DND-41 (cell line): Measurements from ENCODE around the gene PYGO2.
"Not testable (repeated sequence)": the region's sequence is repeated elsewhere in the genome, so short reads cannot be mapped to it uniquely, and the experiment has no call there.

Experiments used
- ATAC-seq: fragments of 200-7000 bp; cut with Tn5 transposase; 3 replicates; pipeline ENCODE4 v1.9.1; 2021; ENCODE audit warnings: low read depth; ENCODE audit not compliant: insufficient read depth
- DNase-seq: peaks from one replicate; pipeline ENCODE4 v3.0.0-alpha.2; 2020
- H2AFZ ChIP-seq: 2 replicates; pipeline ENCODE4 v1.6.0; 2012; ENCODE audit warnings: low read depth, low read length
- H3K27ac ChIP-seq: 2 replicates; pipeline ENCODE4 v1.5.1; 2012; ENCODE audit warnings: low read length, inconsistent platforms
- H3K27me3 ChIP-seq: fragments of 200-600 bp; sonication (generic); 2 replicates; pipeline ENCODE4 v1.6.0; 2012; ENCODE audit warnings: low read length, mild to moderate bottlenecking, inconsistent platforms; ENCODE audit not compliant: insufficient read depth, poor library complexity
- H3K36me3 ChIP-seq: 2 replicates; pipeline ENCODE4 v1.5.1; 2012; ENCODE audit warnings: low read length, inconsistent platforms; ENCODE audit not compliant: insufficient read depth
- H3K4me1 ChIP-seq: 2 replicates; pipeline ENCODE4 v1.5.1; 2012; ENCODE audit warnings: mild to moderate bottlenecking, low read length; ENCODE audit not compliant: insufficient read depth
- H3K4me2 ChIP-seq: 2 replicates; pipeline ENCODE4 v1.6.0; 2012; ENCODE audit warnings: mild to moderate bottlenecking, moderate library complexity, low read length, inconsistent platforms; ENCODE audit not compliant: insufficient read depth
- H3K4me3 ChIP-seq, 2 experiments: fragments of 200-600 bp in 1 of 2; shearing (Covaris generic) in 1 of 2; 2 replicates each; pipeline ENCODE4 v1.5.1; 2012 to 2016; ENCODE audit warnings: inconsistent platforms in 2 of 2, low read length in 2 of 2, mild to moderate bottlenecking in 2 of 2, low read depth in 1 of 2, moderate library complexity in 1 of 2
- H3K79me2 ChIP-seq: 2 replicates; pipeline ENCODE4 v1.6.0; 2012; ENCODE audit warnings: low read length, inconsistent platforms; ENCODE audit not compliant: insufficient read depth
- H3K9ac ChIP-seq: 2 replicates; pipeline ENCODE4 v1.6.0; 2012; ENCODE audit warnings: low read depth, mild to moderate bottlenecking, inconsistent platforms, low read length, moderate library complexity
- H3K9me3 ChIP-seq: 2 replicates; pipeline ENCODE4 v1.5.1; 2012; ENCODE audit warnings: low read length, moderate library complexity, mild to moderate bottlenecking, inconsistent platforms; ENCODE audit not compliant: insufficient read depth, severe bottlenecking
- H4K20me1 ChIP-seq: 2 replicates; pipeline ENCODE4 v1.6.0; 2012; ENCODE audit warnings: low read length; ENCODE audit not compliant: insufficient read depth
- EZH2 ChIP-seq: IDR thresholded peaks from 3 replicates; pipeline ENCODE4 v1.6.1; 2012; ENCODE audit warnings: borderline replicate concordance, low read depth, mild to moderate bottlenecking, moderate library complexity, low read length, inconsistent platforms; ENCODE audit not compliant: severe bottlenecking
- TF ChIP-seq, protein P1 (sequence below): IDR thresholded peaks from 2 replicates; pipeline ENCODE4 v1.5.1; 2012; ENCODE audit warnings: borderline replicate concordance, low read length, moderate library complexity, mild to moderate bottlenecking; ENCODE audit not compliant: poor library complexity, severe bottlenecking; ENCODE audit errors: extremely low read depth

The PYGO2 gene

DNA sequence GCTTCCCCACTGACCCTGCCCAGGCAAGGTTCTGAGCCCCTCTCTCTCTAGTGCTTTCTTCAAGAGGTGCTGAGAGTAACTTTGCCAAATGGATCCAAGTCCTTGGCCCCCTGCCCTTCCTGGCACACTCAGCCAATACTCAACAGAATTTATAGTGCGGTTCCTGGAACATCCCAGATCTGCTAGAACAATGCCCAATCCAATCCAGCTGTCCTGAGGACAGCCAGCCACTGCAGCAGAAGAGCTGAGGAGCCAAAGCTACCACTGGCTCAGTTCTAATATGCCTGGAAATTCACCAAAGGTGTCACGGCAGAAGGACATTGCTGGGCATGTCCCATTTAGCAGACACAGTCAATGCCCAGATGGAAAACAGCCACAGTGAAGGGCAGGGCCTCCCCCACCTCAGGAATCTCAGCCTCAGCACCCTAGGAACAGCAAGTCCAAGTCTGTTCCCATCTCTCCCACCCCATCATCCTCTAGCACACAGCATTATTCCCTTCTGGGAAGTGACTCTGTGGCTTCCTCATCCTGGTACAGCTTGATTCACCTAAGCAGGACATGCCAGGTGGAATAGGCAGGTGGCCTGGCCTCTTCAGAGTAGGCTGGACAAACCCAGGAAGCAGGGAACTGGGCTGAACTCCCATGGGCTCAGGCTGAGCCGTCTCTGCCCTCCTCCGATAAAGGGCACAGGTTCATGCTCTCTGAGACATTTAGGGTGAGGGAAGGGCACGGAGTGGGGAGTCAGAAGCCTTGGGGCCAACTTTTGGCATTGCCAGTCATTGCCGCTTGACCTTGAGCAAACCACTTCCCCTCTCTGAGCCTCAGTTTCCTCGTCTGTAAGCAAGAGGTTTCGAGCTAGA lies 49.7 kb downstream of the PYGO2 start:
- H3K9ac ChIP-seq, result no peak overlapping the region

DNA sequence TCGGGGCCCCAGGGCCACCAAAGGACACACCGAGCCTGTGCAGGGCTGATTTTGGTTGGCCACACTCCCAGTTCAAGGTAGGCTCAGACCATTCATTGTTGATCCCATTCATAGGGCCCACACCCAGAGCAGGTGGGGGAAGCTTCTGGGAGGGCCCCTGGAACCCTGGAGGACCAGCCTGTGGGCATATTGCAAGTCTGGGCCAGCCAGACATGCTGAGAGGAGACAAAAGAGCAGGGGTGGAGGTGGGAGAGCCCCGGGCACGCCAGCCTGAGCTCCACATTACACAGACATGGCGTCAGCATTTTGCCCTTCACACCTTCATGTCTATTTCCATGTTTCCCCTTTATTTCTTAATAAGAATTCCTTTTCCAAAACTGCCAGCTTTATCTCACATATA lies 50.7 kb downstream of the PYGO2 start:
- DNase-seq (no peak), ATAC-seq (no peak)
- Histone ChIP-seq H3K9ac (no peak overlapping the region), H3K4me2 (no peak overlapping the region), H3K4me3 (no peak overlapping the region), H3K79me2 (no peaks in the 10 kb centered on the region), H3K9me3 (no peaks in the 10 kb centered on the region), H3K27me3 (no peaks in the 10 kb centered on the region), H4K20me1 (no peaks in the 10 kb centered on the region), H2AFZ (no peak overlapping the region), H3K4me1 (no peaks in the 10 kb centered on the region), H3K27ac (no peak overlapping the region), H3K36me3 (no peaks in the 10 kb centered on the region)
- no peak for TF ChIP-seq EZH2
- TF ChIP-seq, protein P1, sequence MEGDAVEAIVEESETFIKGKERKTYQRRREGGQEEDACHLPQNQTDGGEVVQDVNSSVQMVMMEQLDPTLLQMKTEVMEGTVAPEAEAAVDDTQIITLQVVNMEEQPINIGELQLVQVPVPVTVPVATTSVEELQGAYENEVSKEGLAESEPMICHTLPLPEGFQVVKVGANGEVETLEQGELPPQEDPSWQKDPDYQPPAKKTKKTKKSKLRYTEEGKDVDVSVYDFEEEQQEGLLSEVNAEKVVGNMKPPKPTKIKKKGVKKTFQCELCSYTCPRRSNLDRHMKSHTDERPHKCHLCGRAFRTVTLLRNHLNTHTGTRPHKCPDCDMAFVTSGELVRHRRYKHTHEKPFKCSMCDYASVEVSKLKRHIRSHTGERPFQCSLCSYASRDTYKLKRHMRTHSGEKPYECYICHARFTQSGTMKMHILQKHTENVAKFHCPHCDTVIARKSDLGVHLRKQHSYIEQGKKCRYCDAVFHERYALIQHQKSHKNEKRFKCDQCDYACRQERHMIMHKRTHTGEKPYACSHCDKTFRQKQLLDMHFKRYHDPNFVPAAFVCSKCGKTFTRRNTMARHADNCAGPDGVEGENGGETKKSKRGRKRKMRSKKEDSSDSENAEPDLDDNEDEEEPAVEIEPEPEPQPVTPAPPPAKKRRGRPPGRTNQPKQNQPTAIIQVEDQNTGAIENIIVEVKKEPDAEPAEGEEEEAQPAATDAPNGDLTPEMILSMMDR, result no peak

More for the DNA sequence above, 49.7 kb downstream of the PYGO2 start:
- Histone ChIP-seq H4K20me1 (no peaks in the 10 kb centered on the region), H3K79me2 (no peaks in the 10 kb centered on the region), H3K9me3 (no peaks in the 10 kb centered on the region), H3K4me1 (no peaks in the 10 kb centered on the region), H3K27me3 (no peaks in the 10 kb centered on the region), H3K4me3 (no peak overlapping the region), H3K4me2 (no peak overlapping the region), H3K27ac (no peak overlapping the region), H2AFZ (no peak overlapping the region), H3K36me3 (no peaks in the 10 kb centered on the region)
- no peak for TF ChIP-seq EZH2
- TF ChIP-seq, protein P1, result no peak
- DNase-seq, result no peak
- ATAC-seq, result no peak

DNA sequence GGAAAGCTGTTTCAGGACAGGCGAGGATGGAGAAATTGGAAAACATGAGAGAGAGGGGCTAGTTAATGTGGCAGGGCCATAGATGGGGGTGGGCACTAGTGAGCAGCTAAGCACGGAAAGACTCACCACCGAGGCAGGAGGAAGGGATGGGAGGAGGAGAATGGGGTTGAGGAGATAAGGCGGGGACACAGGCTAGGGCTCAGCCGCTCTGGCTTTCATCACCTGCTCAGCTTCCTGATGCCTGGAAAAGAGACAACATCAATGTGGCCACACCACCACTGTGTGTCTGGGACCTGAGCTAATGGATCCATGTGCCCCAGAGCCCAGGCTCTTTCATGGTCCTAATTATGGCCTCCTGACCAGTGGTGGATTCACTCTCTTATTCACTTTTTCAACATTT lies 52.6 kb downstream of the PYGO2 start:
- Histone ChIP-seq H3K27ac (no peak overlapping the region), H3K4me3 (no peak overlapping the region), H2AFZ (no peak overlapping the region), H3K27me3 (no peaks in the 10 kb centered on the region), H3K79me2 (no peaks in the 10 kb centered on the region), H3K4me1 (no peaks in the 10 kb centered on the region), H3K9ac (no peak overlapping the region), H3K9me3 (no peaks in the 10 kb centered on the region), H4K20me1 (no peaks in the 10 kb centered on the region), H3K36me3 (no peaks in the 10 kb centered on the region), H3K4me2 (no peak overlapping the region)
- TF ChIP-seq EZH2, result no peak
- TF ChIP-seq, protein P1, result no peak
- ATAC-seq (no peak), DNase-seq (no peak)

DNA sequence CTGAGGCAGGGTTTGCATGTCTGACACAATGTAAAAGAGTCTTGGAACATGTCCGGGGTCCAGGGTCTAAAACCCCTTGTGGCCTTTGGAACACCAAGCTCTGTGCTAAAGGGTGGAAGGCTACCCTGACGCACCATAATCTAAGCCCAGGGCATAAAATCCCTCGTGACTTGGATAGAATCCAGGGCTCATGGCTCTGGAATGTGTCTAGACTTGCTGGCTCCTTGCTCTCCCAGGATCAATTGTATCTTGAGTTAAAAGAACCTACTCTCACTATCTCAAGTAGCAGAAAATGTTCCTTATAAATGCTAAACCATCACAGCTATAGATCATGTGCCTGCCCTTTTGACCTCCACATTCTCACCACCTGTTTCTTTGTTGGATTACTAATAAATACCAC lies 53.5 kb downstream of the PYGO2 start:
- not testable (repeated sequence) for H3K4me3 ChIP-seq, H3K27me3 ChIP-seq, H3K4me1 ChIP-seq, ATAC-seq, H4K20me1 ChIP-seq, H3K36me3 ChIP-seq, DNase-seq, H3K9ac ChIP-seq, H3K79me2 ChIP-seq, H2AFZ ChIP-seq, H3K9me3 ChIP-seq, H3K4me2 ChIP-seq, H3K27ac ChIP-seq
